ENCODE results near the gene MAP7D1.

DNA sequence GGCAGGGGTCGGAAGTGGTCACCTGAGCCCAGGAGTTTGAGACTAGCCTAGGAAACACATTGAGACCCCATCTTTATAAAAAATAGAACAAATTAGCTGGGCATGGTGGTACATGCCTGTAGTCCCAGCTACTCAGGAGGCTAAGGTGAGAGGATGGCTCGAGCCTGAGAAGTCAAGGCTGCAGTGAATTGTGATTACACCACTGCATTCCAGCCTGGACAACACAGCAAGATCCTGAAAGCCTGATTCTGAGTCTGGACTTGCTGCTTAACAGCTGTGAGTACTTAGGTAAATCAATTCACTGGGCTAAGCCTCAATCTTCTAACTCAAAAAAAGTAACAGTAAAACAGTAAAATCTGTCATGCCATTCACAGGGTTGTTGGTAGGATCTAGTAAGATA lies 11.5 kb upstream of the MAP7D1 start:
- TF ChIP-seq CTCF (IDR thresholded peaks at IDR 0.05) (no peak), ZFX (IDR thresholded peaks at IDR 0.05; ENCODE audit: borderline replicate concordance) (no peak)
